GM23338 (cell line): ENCODE data around the gene NSMCE1. TPM values are rescaled to one million over a fixed set of nuclear protein-coding genes. Genes with fewer than 3 reads are reported as not detected.

Source experiments
- ATAC-seq: fragments of 200-7000 bp; cut with Tn5 transposase; 3 replicates; pipeline ENCODE4 v1.9.1; 2020
- DNase-seq: peaks from one replicate; pipeline ENCODE4 v3.0.0-alpha.2; 2015; ENCODE audit warnings: low spot score
- H2AFZ ChIP-seq: fragments of 200-600 bp; sonication (generic); 2 replicates; pipeline ENCODE4 v1.8.0; 2016; ENCODE audit warnings: antibody characterized with exemption, mild to moderate bottlenecking, moderate library complexity
- H3F3A ChIP-seq: fragments of 200-600 bp; sonication (generic); replicated peaks from 2 replicates; pipeline ENCODE4 v1.8.0; 2017; ENCODE audit warnings: antibody characterized with exemption, mixed run types, low read depth
- H3K27ac ChIP-seq: fragments of 200-600 bp; sonication (generic); 2 replicates; pipeline ENCODE4 v1.6.1; 2016; ENCODE audit warnings: low read depth
- H3K27me3 ChIP-seq: fragments of 200-600 bp; sonication (generic); 2 replicates; pipeline ENCODE4 v1.8.0; 2016; ENCODE audit warnings: mild to moderate bottlenecking, mixed run types, moderate library complexity; ENCODE audit not compliant: insufficient read depth
- H3K36me3 ChIP-seq: fragments of 200-600 bp; sonication (generic); 2 replicates; pipeline ENCODE4 v1.8.0; 2016; ENCODE audit warnings: mild to moderate bottlenecking; ENCODE audit not compliant: insufficient read depth
- H3K4me1 ChIP-seq: fragments of 200-600 bp; sonication (generic); 2 replicates; pipeline ENCODE4 v1.8.0; 2016; ENCODE audit warnings: mild to moderate bottlenecking, moderate library complexity; ENCODE audit not compliant: insufficient read depth
- H3K4me2 ChIP-seq: fragments of 200-600 bp; sonication (generic); 2 replicates; pipeline ENCODE4 v1.7.1; 2017; ENCODE audit warnings: mixed run types
- H3K4me3 ChIP-seq: fragments of 200-600 bp; sonication (generic); 2 replicates; pipeline ENCODE4 v1.6.1; 2016; ENCODE audit warnings: mixed run types
- H3K79me2 ChIP-seq: fragments of 200-600 bp; sonication (generic); replicated peaks from 2 replicates; pipeline ENCODE4 v1.8.0; 2017; ENCODE audit warnings: mild to moderate bottlenecking; ENCODE audit not compliant: insufficient read depth
- H3K9me2 ChIP-seq: fragments of 200-600 bp; sonication (generic); 2 replicates; pipeline ENCODE4 v1.8.0; 2017; ENCODE audit not compliant: insufficient read depth
- H4K20me1 ChIP-seq: fragments of 200-600 bp; sonication (generic); replicated peaks from 2 replicates; pipeline ENCODE4 v1.8.0; 2017; ENCODE audit warnings: mild to moderate bottlenecking; ENCODE audit not compliant: insufficient read depth
- H3K27ac Mint-ChIP-seq: 2 replicates; pipeline ENCODE4 v1.8.0; 2020; ENCODE audit warnings: inconsistent platforms, mild to moderate bottlenecking, moderate library complexity, mixed read lengths
- H3K27me3 Mint-ChIP-seq: 3 replicates; pipeline ENCODE4 v1.8.0; 2022; ENCODE audit warnings: low read depth, mild to moderate bottlenecking, moderate library complexity, mixed read lengths, inconsistent platforms; ENCODE audit not compliant: insufficient read depth, poor library complexity
- H3K36me3 Mint-ChIP-seq: 3 replicates; pipeline ENCODE4 v1.8.0; 2021; ENCODE audit warnings: low read depth, mild to moderate bottlenecking, inconsistent platforms, moderate library complexity, mixed read lengths
- H3K4me1 Mint-ChIP-seq: 3 replicates; pipeline ENCODE4 v1.8.0; 2020; ENCODE audit warnings: mild to moderate bottlenecking, inconsistent platforms, mixed read lengths
- H3K4me3 Mint-ChIP-seq: 3 replicates; pipeline ENCODE4 v1.8.0; 2021; ENCODE audit warnings: moderate library complexity, mild to moderate bottlenecking, inconsistent platforms, mixed read lengths
- H3K9me3 Mint-ChIP-seq: 3 replicates; pipeline ENCODE4 v1.8.0; 2020; ENCODE audit warnings: moderate library complexity, mild to moderate bottlenecking, inconsistent platforms, mixed read lengths
- EZH2 ChIP-seq: fragments of 200-600 bp; sonication (generic); IDR thresholded peaks from one replicate; pipeline ENCODE4 v1.8.0; 2017; ENCODE audit warnings: antibody characterized with exemption, mild to moderate bottlenecking, low read depth; ENCODE audit not compliant: unreplicated experiment
- EZH2phosphoT487 ChIP-seq: fragments of 200-600 bp; sonication (generic); IDR thresholded peaks from one replicate; pipeline ENCODE4 v1.8.1; 2018; ENCODE audit warnings: antibody characterized with exemption; ENCODE audit not compliant: unreplicated experiment
- JUNB ChIP-seq: IDR thresholded peaks from one replicate; pipeline ENCODE4 v1.6.1; 2016; ENCODE audit warnings: antibody characterized with exemption; ENCODE audit not compliant: unreplicated experiment
- NANOG ChIP-seq: IDR thresholded peaks from 2 replicates; pipeline ENCODE4 v1.6.1; 2016; ENCODE audit warnings: antibody characterized with exemption, borderline replicate concordance
- STAT1 ChIP-seq: IDR thresholded peaks from one replicate; pipeline ENCODE4 v1.6.1; 2016; ENCODE audit warnings: antibody characterized with exemption; ENCODE audit not compliant: unreplicated experiment
- ZNF114 ChIP-seq: fragments of 250-450 bp; sonication (Bioruptor Pico); IDR thresholded peaks from 2 replicates; pipeline ENCODE4 v1.5.0; 2020; ENCODE audit warnings: mild to moderate bottlenecking, moderate library complexity
- ZNF331 ChIP-seq: fragments of 250-450 bp; sonication (Bioruptor Pico); IDR thresholded peaks from 2 replicates; pipeline ENCODE4 v1.5.0; 2020; ENCODE audit warnings: low read depth, mild to moderate bottlenecking, moderate library complexity
- polyA plus RNA-seq: library from polyadenylated mRNA; unstranded; fragments of >200 nt; fragmentation: Nextera tagmentation; extraction: Ambion mirVana; gene quantifications from 2 replicates; pipeline ENCODE4 v1.2.1, GENCODE V29; 2016
- total RNA-seq: library from RNA; depleted of rRNA; stranded (reverse); fragments of >200 nt; shearing (Covaris generic); gene quantifications from 2 replicates; pipeline ENCODE4 v1.2.3, GENCODE V29; 2014
- TF ChIP-seq, protein P1 (sequence below), 2 experiments: fragments of 200-600 bp in 1 of 2; sonication (generic) in 1 of 2; conservative IDR thresholded peaks; 2 replicates each; pipeline versions ENCODE4 v1.5.1 to v1.6.1; 2016 to 2017; ENCODE audit warnings: antibody characterized with exemption in 2 of 2, low read depth in 2 of 2, mild to moderate bottlenecking in 2 of 2, moderate library complexity in 1 of 2
- TF ChIP-seq, protein P2 (sequence below): IDR thresholded peaks from 2 replicates; pipeline ENCODE4 v1.6.1; 2016; ENCODE audit warnings: antibody characterized with exemption

The NSMCE1 gene
- total and polyA plus RNA-seq, 2 experiments from 2014 or later = 30.6 to 50.8 TPM

DNA sequence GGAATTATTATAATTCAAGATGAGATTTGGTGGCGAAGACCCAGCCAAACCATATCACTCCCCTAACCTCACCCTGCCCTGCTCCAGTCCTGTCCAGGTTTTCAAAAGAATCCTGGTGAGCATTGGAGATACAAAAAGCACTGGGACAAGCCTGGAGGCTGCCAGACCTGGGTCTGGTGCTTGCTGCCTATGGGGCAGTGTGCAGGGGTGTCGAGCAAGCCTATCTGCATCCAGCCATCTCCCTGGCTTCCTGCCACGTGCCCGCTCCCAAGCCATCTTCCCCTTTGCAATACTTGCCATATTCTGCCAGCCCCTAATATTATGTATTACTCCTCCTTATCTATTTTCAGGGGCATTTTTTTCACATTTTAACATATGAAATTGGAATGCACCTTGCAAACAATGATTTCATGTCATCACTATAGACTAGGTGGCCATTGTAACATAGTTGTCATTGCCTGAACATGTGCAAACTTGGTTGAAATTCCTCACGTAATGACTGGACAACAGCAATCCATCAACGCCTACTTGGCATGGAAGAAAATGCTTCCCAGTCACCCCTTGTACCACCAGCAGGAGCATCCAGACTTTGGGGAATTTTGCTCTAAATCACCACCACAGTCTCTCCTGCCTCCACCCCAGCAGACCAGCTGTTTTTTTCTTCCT is 73.4 kb downstream of the NSMCE1 start:
- no peak overlapping the region for H3K27ac Mint-ChIP-seq
- H3K4me1 Mint-ChIP-seq = peaks cover 12% of the 10 kb centered on the region; the same call in 2 of the 3 replicates
- Histone ChIP-seq H3K27ac (no peak overlapping the region), H3F3A (no peaks in the 10 kb centered on the region), H3K27me3 (no peaks in the 10 kb centered on the region), H4K20me1 (no peaks in the 10 kb centered on the region), H3K4me2 (no peak overlapping the region), H3K4me3 (no peak overlapping the region), H3K79me2 (no peaks in the 10 kb centered on the region), H3K4me1 (no peaks in the 10 kb centered on the region), H3K36me3 (no peaks in the 10 kb centered on the region), H2AFZ (no peak overlapping the region), H3K9me2 (no peaks in the 10 kb centered on the region)
- no peak for TF ChIP-seq ZNF331 (CRISPR knock-in tag)
- TF ChIP-seq, protein P1, sequence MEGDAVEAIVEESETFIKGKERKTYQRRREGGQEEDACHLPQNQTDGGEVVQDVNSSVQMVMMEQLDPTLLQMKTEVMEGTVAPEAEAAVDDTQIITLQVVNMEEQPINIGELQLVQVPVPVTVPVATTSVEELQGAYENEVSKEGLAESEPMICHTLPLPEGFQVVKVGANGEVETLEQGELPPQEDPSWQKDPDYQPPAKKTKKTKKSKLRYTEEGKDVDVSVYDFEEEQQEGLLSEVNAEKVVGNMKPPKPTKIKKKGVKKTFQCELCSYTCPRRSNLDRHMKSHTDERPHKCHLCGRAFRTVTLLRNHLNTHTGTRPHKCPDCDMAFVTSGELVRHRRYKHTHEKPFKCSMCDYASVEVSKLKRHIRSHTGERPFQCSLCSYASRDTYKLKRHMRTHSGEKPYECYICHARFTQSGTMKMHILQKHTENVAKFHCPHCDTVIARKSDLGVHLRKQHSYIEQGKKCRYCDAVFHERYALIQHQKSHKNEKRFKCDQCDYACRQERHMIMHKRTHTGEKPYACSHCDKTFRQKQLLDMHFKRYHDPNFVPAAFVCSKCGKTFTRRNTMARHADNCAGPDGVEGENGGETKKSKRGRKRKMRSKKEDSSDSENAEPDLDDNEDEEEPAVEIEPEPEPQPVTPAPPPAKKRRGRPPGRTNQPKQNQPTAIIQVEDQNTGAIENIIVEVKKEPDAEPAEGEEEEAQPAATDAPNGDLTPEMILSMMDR (conservative IDR thresholded peaks at IDR 0.05; ENCODE audit: low read depth in 2 of 2) = no peak
- H3K9me3 Mint-ChIP-seq = peaks cover 21% of the 10 kb centered on the region; the same call in 2 of the 3 replicates
- DNase-seq (no peak), ATAC-seq (no peak)
- no peak overlapping the region for H3K4me3 Mint-ChIP-seq
- H3K36me3 Mint-ChIP-seq = no peaks in the 10 kb centered on the region
- peaks cover 14% of the 10 kb centered on the region for H3K27me3 Mint-ChIP-seq

DNA sequence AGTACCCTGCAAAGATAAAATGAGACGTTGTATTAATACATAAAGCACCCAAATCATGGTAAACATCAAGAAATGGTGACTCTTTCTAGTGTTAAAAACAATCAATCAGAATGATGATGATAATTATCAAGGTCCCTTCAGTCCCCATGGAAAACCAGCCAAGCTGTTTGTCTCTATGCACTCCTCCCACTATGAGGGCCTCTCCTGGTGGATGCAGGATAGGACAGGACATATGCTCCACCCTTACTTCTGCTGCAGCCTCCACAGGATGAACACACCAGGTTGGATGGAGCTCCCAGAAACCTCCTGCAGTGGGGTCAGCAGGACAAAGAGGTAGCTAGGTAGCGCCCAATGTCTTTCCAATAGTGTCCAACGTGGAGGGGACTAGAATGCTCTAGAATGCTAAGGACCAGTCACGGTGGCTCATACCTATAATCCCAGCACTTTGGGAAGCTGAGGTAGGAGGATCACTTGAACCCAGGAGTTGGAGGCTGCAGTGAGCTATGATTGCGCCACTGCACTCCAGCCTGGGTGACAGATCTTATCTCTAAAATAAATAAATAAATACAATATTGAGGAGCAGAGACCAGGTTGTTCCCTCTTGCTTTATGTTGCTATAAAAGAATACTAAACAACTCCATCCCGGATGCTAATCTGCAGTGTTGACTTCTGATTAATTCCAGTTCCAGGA is 75.1 kb downstream of the NSMCE1 start:
- no peak overlapping the region for H3K4me3 Mint-ChIP-seq
- Histone ChIP-seq H3K9me2 (no peaks in the 10 kb centered on the region), H3K27ac (no peak overlapping the region), H2AFZ (no peak overlapping the region), H3K36me3 (no peaks in the 10 kb centered on the region), H3K4me3 (no peak overlapping the region), H3K27me3 (no peaks in the 10 kb centered on the region), H3K79me2 (no peaks in the 10 kb centered on the region), H3K4me1 (no peaks in the 10 kb centered on the region), H4K20me1 (no peaks in the 10 kb centered on the region), H3F3A (no peaks in the 10 kb centered on the region), H3K4me2 (no peak overlapping the region)
- H3K36me3 Mint-ChIP-seq = no peaks in the 10 kb centered on the region
- peaks cover 25% of the 10 kb centered on the region; the same call in 2 of the 3 replicates for H3K9me3 Mint-ChIP-seq
- peaks cover 7% of the 10 kb centered on the region; the same call in 2 of the 3 replicates for H3K4me1 Mint-ChIP-seq
- H3K27ac Mint-ChIP-seq = no peak overlapping the region
- DNase-seq (no peak), ATAC-seq (no peak)
- H3K27me3 Mint-ChIP-seq = peaks cover 14% of the 10 kb centered on the region
- no peak for TF ChIP-seq EZH2phosphoT487
- TF ChIP-seq JUNB = no peak
- no peak for TF ChIP-seq EZH2
- TF ChIP-seq STAT1 = no peak
- TF ChIP-seq, protein P1 (conservative IDR thresholded peaks at IDR 0.05; ENCODE audit: low read depth in 2 of 2) = no peak; a peak in 1 of 4 replicates
- TF ChIP-seq NANOG = no peak
- TF ChIP-seq, protein P2, sequence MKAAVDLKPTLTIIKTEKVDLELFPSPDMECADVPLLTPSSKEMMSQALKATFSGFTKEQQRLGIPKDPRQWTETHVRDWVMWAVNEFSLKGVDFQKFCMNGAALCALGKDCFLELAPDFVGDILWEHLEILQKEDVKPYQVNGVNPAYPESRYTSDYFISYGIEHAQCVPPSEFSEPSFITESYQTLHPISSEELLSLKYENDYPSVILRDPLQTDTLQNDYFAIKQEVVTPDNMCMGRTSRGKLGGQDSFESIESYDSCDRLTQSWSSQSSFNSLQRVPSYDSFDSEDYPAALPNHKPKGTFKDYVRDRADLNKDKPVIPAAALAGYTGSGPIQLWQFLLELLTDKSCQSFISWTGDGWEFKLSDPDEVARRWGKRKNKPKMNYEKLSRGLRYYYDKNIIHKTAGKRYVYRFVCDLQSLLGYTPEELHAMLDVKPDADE = no peak
- no peak for TF ChIP-seq ZNF114
